GDM1 (cell line): Measurements from ENCODE around the gene PPP6R3.
A peak's percentile ranks its signal among the peaks of the same experiment; 100 is the strongest.

ENCODE experiments used
- DNase-seq: peaks from one replicate; lab custom pipeline; 2025; lab: John Stamatoyannopoulos, UW

Gene PPP6R3

DNA sequence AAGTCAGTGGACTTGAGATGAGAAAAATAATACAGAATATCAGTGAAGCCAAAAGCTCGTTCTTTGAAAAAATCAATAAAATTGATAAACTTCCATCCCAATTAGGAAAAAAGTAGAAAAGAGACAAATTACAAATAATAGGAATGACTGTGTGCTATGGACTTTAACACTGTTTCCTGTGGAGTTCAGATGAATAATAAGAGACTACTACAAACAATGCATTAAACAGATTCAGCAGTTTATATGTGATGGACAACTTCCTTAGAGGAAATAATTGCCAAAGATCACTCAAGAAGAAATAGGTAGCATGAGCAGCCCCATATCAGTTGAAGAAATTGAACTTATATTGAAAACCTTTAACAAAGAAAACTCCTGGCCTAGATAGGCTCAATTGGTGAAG is 99.7 kb downstream of the PPP6R3 start:
- DNase-seq: no peak

- no peak for DNase-seq
Measured at GRCh38 chr11:68563454-68563853, 102.9 kb downstream of the PPP6R3 start.

- no peak for DNase-seq
Measured at GRCh38 chr11:68564261-68564660, 103.7 kb downstream of the PPP6R3 start.

DNA sequence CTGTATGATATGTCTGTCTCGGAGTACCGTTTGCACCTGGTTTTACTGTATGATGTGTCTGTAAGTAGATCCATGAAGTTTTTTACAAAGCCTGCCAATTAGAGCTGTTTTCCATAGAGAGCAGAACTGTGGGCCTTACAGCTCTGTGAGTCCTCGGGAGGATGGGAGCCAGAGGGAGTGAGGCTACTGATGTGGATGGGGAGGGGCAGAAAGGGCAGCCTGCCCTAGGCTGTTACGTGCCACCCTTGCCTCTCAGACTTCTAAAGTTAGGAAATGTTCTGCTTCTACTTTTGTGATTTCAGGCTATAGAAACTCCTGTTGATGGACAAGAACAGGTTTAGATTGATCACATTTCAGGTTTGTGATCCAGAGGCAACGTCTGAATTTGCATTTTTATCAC is 105.2 kb downstream of the PPP6R3 start:
- no peak for DNase-seq

- no peak for DNase-seq
Measured at GRCh38 chr11:68567553-68567952, 107.0 kb downstream of the PPP6R3 start.

- DNase-seq: no peak
Measured at GRCh38 chr11:68569357-68569756, 108.8 kb downstream of the PPP6R3 start.

GRCh38 chr11:68570691-68571090 is 110.1 kb downstream of the PPP6R3 start:
- no peak for DNase-seq

GRCh38 chr11:68574308-68574707 is 113.8 kb downstream of the PPP6R3 start:
- DNase-seq: no peak

DNA sequence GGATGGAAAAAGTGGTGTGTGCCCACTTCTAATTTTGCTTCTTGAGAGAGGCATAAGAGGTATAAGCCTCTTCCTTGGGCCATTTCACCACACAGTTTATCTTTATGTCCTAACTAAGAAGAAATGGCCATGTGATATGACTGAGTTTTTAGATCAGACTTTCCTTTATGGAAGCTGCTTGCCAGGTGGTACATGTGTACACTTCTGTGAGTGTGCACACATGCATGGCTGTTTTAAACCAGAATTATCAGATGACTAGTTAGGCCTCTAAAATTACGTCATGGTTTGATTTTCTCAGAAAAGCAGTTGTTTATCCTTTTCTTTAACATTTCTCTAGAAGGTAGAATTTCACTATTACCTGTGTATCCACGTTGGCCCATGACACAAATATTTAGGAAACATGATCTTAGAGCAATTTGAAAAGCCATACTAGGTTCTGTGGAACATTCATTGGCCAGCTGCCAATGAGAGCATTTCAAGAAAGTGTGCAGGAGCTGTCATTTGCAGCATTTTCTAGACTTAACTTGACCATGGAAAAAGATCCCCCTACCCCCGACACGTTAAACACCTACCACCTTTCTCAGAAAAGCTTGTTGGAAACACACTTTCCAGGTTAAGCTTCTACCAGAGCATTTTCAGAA is 114.6 kb downstream of the PPP6R3 start:
- no peak for DNase-seq

GRCh38 chr11:68579455-68579854 is 118.9 kb downstream of the PPP6R3 start:
- DNase-seq: no peak

GRCh38 chr11:68581439-68581838 is 120.9 kb downstream of the PPP6R3 start:
- no peak for DNase-seq

GRCh38 chr11:68581901-68582300 is 121.3 kb downstream of the PPP6R3 start:
- DNase-seq: no peak

GRCh38 chr11:68582416-68583040 is 122.0 kb downstream of the PPP6R3 start:
- no peak for DNase-seq

DNA sequence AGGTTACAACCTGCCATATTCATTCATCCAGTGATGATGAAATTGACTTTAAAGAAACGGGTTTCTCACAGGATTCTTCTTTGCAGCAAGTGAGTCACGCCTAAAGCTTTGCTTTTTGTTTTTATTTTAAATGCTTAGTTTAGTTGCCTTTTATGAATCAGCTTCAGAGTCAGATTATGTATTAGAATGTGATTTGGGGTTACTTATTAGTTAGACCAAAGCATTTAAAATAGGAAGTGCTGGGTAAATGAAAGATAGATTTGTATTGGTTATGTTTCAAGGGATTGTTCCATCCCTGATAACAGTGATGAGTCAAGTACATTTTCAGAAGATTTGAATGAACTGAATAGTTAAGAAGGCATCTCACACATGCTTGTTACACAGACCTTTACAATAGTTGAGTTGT is 122.5 kb downstream of the PPP6R3 start:
- no peak for DNase-seq

DNA sequence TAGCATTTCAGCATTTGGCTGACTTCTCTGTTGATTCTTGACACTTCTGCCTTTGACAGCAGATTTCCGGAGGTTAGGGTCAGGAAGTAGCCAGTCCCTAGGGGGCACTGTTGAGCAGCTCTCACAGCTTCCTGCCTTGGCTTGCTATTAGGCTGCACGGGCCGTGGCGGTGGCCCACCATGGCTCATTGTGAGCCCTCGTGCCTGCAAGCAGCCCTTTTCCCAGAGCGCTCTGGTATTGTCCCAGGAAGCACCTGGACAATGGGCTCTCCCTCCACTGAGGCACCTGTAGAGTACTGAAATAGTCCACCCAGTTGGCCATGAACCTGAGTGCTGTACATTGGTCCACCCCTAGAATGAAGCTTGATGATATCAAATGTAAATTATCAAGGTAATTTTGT is 123.5 kb downstream of the PPP6R3 start:
- peak; percentile 8 for DNase-seq

DNA sequence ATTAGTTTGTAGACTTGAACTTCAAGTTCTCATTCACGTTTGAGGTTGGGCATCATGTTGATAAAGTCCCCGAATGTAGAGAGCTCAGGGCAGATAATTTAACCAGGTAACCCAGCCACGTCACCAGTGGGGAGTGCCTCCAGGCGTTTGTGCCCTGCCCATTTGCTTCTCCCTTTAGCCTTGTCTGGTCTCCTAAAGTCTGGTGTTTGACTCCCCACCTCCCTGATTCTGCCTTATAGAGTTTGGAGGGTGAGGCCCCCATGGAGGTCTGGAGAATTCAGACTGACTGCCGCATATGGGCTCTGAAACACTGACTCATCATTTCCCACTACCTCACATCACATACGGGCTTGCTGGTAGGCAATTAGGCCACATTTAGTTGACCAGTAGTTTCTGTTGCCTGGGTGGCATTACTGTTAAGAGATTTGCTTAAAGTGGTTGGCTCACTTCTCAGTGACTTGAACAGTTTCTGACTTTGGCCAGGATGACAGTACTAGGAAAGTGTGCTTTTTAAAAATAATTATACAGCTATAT is 124.5 kb downstream of the PPP6R3 start:
- DNase-seq: no peak

DNA sequence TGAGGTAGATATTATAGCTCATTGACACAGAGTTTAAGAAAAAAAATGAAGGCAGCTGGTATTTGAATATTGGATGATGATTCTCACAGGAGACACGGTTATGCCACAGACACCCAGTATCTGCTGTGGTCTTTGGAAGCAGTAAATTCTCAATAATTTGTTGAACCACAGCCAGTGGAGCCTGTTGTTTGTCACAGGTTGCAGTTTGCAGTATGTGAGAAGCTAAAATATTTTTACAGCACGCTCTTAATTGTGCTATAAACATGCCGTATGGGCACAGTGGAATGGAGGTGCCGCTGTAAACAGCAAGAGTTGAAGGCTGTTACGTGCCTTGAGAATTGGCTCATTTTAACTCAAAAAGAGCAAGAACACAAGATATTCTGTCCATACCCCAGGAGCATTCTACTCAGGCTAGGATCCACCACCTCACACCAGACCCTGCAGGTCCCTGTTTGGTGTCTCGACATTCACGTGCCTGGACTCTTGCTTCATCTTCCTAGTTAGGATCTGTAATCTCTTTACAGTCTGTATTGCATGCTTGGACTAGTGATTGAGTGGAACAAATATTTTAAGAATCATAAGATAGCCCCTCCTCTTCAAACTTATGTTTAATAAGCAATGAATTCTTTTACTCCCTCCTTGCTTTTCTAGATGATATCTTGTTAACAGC is 129.1 kb downstream of the PPP6R3 start:
- no peak for DNase-seq

- DNase-seq: no peak
Measured at GRCh38 chr11:68591719-68592118, 131.2 kb downstream of the PPP6R3 start.

- no peak for DNase-seq
Measured at GRCh38 chr11:68593441-68593840, 132.9 kb downstream of the PPP6R3 start.

DNA sequence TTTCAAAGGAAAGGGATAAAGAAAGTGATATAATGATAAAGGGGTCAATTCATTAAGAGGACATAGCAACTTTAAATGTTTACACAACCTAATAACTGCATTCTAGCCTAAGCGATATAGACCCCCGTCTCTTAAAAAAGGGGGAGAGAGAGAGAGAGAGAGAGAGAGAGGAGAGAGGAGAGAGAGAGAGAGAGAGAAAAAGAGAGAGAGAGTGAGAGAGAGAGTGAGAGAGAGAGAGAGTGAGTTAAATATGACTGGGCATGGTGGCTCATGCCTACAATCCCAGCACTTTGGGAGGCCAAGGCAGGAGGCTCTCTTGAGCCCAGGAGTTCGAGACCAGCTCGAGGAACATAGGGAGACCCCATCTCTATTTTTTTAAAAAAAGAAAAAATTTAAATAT is 133.6 kb downstream of the PPP6R3 start:
- DNase-seq: no peak

GRCh38 chr11:68596231-68596630 is 135.7 kb downstream of the PPP6R3 start:
- no peak for DNase-seq

DNA sequence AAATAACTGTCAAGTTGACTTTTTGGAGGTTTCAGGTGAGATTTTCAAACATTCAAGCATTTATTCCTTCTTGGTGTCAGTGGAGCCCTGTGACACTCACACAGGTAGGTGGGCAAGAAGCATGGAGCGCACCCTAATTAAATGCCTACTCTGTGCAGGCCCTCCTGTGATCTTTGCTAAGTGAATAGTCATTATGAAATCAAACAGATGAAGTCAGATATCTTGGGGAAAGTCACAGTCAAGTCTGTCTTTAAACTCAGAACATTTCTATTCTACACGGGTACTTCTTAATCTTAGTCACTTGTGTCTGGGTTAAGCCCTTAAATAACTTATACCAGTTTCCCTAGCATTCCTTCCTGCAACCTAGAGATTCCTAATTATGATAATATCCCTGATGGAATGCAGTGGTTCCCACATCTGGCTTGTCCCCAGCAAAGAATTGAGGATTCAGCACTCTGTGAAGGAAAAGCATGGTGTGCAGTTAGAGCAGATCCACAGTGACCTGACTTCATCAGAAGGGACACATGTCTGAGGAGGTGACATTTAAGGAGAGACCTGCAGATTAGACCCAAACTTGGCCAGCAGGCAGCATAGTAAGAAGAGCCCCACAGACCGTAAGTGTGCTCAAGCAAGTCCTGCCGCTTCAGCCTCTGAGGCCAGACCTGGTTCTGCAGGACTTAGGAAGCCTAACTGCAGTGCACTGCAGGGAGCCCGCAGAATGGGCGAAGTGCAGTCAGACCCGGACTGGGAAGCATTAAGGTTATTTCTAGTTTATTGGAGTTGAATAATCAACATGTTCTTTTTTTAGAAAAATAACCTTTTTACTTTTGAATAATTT is 138.5 kb downstream of the PPP6R3 start:
- DNase-seq: no peak
